Thyroid gland (tissue), 4 donors: Measurements from ENCODE around the gene KRTAP1-1.

Experiments
- CTCF ChIP-seq, 6 experiments: fragments of 200-600 bp in 3 of 6; fragments of 450-650 bp in 3 of 6; sonication (generic) in 3 of 6; IDR thresholded peaks; one replicate each; pipeline ENCODE4 v1.5.1; 2016 to 2019; ENCODE audit warnings: antibody characterized with exemption in 6 of 6, mild to moderate bottlenecking in 2 of 6, inconsistent platforms in 1 of 6, moderate library complexity in 1 of 6
- POLR2A ChIP-seq, 2 donors: fragments of 450-650 bp; IDR thresholded peaks; one replicate each; pipeline ENCODE4 v1.6.1; 2017; ENCODE audit warnings: antibody characterized with exemption in 2 of 2, mild to moderate bottlenecking in 2 of 2, moderate library complexity in 1 of 2

GRCh38 chr17:41054025-41054424, 12.8 kb upstream of the KRTAP1-1 start:
- TF ChIP-seq CTCF (IDR thresholded peaks at IDR 0.05), result no peak
- no peak for TF ChIP-seq POLR2A (IDR thresholded peaks at IDR 0.05)
